WERI-Rb-1 (cell line): ENCODE results near the gene DDX31.
A peak's percentile ranks its signal among the peaks of the same experiment; 100 is the strongest.

Source experiments
- DNase-seq: peaks from one replicate; pipeline ENCODE4 v3.0.0-alpha.2; 2020
- H3K27ac ChIP-seq: fragments of 250-450 bp; sonication (Bioruptor Pico); 2 replicates; pipeline ENCODE4 v1.5.1; 2020; ENCODE audit warnings: mild to moderate bottlenecking, moderate library complexity
- H3K27me3 ChIP-seq: fragments of 250-450 bp; sonication (Bioruptor Pico); 2 replicates; pipeline ENCODE4 v1.5.1; 2021; ENCODE audit warnings: mild to moderate bottlenecking, low read depth, moderate library complexity; ENCODE audit not compliant: insufficient read depth, severe bottlenecking
- H3K36me3 ChIP-seq: fragments of 250-450 bp; sonication (Bioruptor Pico); 2 replicates; pipeline ENCODE4 v1.5.1; 2020; ENCODE audit warnings: mild to moderate bottlenecking, moderate library complexity
- H3K4me3 ChIP-seq: 2 replicates; pipeline ENCODE4 v1.5.1; 2011; ENCODE audit warnings: low read depth, mild to moderate bottlenecking, control low read depth, low read length
- H3K9me3 ChIP-seq: fragments of 250-450 bp; sonication (Bioruptor Pico); 2 replicates; pipeline ENCODE4 v1.5.1; 2021; ENCODE audit warnings: mild to moderate bottlenecking, moderate library complexity; ENCODE audit not compliant: severe bottlenecking
- CTCF ChIP-seq: IDR thresholded peaks from 2 replicates; pipeline ENCODE4 v1.5.1; 2011; ENCODE audit warnings: low read depth, mild to moderate bottlenecking, control low read depth, inconsistent platforms, low read length

Gene DDX31

GRCh38 chr9:132546148-132547051 lies 123.4 kb downstream of the DDX31 start:
- DNase-seq, result peak; percentile 95
- peak; percentile 83 for TF ChIP-seq CTCF
- H3K27ac ChIP-seq, result peak overlapping the region; percentile 58
- H3K4me3 ChIP-seq, result peak overlapping the region; percentile 34
- no peaks in the 10 kb centered on the region for H3K9me3 ChIP-seq
- H3K36me3 ChIP-seq, result no peaks in the 10 kb centered on the region
- H3K27me3 ChIP-seq, result no peaks in the 10 kb centered on the region

- Histone ChIP-seq H3K36me3 (no peaks in the 10 kb centered on the region), H3K4me3 (peak overlapping the region; percentile 34; the same call in 1 of the 2 replicates), H3K9me3 (no peaks in the 10 kb centered on the region), H3K27me3 (no peaks in the 10 kb centered on the region), H3K27ac (peak overlapping the region; percentile 58)
- no peak for DNase-seq
- no peak for TF ChIP-seq CTCF
Measured at GRCh38 chr9:132545578-132545977, 124.2 kb downstream of the DDX31 start.

- TF ChIP-seq CTCF, result no peak
- H3K27me3 ChIP-seq, result no peaks in the 10 kb centered on the region
- no peak overlapping the region for H3K4me3 ChIP-seq
Measured at GRCh38 chr9:132543960-132544359, 125.8 kb downstream of the DDX31 start.

DNA sequence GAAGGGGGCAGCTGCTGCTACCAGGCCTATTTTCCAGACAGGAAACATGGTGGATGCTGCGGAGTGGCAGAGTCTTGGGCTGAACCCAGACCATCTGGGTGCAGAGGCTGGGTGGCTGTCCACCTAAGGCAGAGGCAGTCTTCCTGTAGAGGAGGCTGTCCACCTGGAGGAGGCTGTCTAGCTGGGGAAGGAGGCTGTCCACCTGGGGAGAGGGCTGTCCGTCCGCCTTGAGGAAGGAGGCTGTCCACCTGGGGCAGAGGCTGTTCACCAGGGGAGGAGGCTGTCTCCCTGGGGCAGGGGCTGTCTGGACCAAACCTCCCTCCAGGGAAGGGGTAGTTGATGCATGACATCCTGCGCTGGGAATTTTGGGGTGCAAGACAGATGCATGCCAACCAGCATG lies 126.5 kb downstream of the DDX31 start:
- Histone ChIP-seq H3K27ac (no peak overlapping the region), H3K36me3 (no peaks in the 10 kb centered on the region), H3K9me3 (no peaks in the 10 kb centered on the region), H3K27me3 (no peaks in the 10 kb centered on the region), H3K4me3 (no peak overlapping the region)
- no peak for TF ChIP-seq CTCF
- DNase-seq, result no peak

More at GRCh38 chr9:132543960-132544359, 125.8 kb downstream of the DDX31 start:
- no peak for DNase-seq
- Histone ChIP-seq H3K27ac (peak overlapping the region; percentile 25; the same call in 1 of the 2 replicates), H3K9me3 (no peaks in the 10 kb centered on the region), H3K36me3 (no peaks in the 10 kb centered on the region)
